Measurements from ENCODE around the gene IDH3A. TPM values are rescaled to one million over a fixed set of nuclear protein-coding genes. Genes with fewer than 3 reads are reported as not detected.

Gene IDH3A
- total RNA-seq, 2 donors from 2014 or later, result 188 to 352 TPM

DNA sequence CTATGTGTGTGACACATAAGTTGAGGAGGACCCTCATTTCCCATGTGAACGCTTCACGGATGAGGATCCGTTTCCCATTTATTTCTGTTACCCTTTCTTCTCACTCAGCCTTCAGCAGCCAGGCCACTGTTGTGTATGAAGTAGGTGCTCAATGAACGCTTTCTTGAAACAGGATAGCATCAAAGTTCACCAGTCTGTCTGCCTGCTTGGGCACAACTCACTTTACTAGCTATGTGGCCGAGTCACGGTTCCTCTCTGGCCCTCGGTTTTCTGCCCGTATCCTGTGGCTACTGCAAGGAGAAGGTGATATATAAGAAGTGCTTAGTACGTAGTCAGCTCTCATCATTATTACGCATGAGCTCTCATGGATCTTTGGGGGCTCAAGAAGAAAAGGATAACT lies 62.8 kb downstream of the IDH3A start:
- Histone ChIP-seq H3K9me3 (no peaks in the 10 kb centered on the region), H3K27me3 (no peaks in the 10 kb centered on the region), H3K4me1 (peaks cover 0 to 82% of the 10 kb centered on the region in 2 donors), H3K36me3 (no peaks in the 10 kb centered on the region), H3K27ac (peak overlapping the region; percentile 81 to 93), H3K4me3 (no peak overlapping the region)
- TF ChIP-seq, protein P1, sequence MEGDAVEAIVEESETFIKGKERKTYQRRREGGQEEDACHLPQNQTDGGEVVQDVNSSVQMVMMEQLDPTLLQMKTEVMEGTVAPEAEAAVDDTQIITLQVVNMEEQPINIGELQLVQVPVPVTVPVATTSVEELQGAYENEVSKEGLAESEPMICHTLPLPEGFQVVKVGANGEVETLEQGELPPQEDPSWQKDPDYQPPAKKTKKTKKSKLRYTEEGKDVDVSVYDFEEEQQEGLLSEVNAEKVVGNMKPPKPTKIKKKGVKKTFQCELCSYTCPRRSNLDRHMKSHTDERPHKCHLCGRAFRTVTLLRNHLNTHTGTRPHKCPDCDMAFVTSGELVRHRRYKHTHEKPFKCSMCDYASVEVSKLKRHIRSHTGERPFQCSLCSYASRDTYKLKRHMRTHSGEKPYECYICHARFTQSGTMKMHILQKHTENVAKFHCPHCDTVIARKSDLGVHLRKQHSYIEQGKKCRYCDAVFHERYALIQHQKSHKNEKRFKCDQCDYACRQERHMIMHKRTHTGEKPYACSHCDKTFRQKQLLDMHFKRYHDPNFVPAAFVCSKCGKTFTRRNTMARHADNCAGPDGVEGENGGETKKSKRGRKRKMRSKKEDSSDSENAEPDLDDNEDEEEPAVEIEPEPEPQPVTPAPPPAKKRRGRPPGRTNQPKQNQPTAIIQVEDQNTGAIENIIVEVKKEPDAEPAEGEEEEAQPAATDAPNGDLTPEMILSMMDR (IDR thresholded peaks at IDR 0.05), result no peak
- no peak for DNase-seq (ENCODE audit: low spot score)

DNA sequence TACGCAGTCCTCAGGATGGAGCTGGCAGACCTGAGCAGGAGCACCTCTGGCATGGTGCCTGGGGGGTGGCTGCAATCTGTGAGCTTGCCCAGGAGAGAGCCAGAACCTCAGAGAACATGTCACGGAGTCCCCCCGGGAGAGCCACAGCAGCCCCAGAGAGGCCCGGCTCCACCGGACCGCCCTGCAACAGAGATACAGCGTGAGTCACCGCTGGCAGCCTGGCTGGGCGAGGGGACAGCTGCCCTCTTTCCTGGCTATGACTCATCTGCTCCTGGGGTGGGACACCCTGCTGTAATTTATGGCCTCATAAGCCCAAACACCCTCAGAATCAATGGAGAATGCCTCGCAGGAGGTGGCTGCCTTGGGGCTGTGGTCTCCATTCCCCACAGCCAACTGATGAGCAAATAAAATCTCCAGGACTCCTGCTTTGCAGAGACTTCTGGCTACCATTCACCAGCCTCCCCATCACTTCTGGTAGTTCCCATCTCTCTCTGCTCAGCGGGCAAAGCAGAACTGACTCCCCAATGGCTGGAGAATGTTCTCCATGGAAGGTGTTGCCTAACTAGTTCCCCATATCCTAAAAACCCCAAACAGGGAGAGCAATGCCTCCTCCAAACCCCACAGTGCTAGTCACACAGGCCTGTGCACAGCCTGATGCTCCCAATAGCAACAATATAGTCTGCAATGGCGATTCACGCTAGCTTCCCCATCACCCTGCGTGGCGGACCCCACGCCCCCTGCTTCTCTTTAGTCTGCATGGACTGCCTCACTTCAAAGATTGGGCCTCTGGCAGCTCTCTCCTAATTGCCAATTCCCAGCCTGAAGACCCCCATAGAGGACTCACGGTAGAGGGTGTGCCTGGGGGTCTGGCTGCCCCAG lies 63.6 kb downstream of the IDH3A start:
- Histone ChIP-seq H3K36me3 (no peaks in the 10 kb centered on the region), H3K4me1 (peaks cover 0 to 79% of the 10 kb centered on the region in 2 donors), H3K9me3 (no peaks in the 10 kb centered on the region), H3K27ac (peak overlapping the region; percentile 81 to 93), H3K27me3 (no peaks in the 10 kb centered on the region), H3K4me3 (no peak overlapping the region)
- TF ChIP-seq, protein P1 (IDR thresholded peaks at IDR 0.05), result no peak
- DNase-seq (ENCODE audit: low spot score), result peak; percentile 77

DNA sequence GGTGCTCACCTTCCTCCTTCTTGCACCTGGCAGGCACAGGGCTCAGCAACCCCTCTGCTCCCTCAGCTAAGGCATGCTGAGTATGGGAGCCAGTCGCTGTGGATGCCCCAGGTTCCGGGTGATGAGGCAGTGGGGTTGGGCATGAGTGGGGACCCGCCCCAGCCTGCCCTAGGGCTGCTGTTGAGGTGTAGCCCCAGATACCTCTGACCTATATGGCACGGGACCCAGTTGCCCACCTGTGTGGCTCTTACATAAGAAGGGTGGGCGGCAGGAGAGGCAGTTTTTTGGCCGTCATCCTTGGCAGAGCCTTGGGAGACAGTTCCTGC lies 64.2 kb downstream of the IDH3A start:
- Histone ChIP-seq H3K36me3 (no peaks in the 10 kb centered on the region), H3K27ac (peak overlapping the region; percentile 81 to 93), H3K4me3 (no peak overlapping the region), H3K4me1 (peaks cover 0 to 73% of the 10 kb centered on the region in 2 donors), H3K9me3 (no peaks in the 10 kb centered on the region), H3K27me3 (no peaks in the 10 kb centered on the region)
- TF ChIP-seq, protein P1 (IDR thresholded peaks at IDR 0.05), result no peak
- DNase-seq (ENCODE audit: low spot score), result no peak

DNA sequence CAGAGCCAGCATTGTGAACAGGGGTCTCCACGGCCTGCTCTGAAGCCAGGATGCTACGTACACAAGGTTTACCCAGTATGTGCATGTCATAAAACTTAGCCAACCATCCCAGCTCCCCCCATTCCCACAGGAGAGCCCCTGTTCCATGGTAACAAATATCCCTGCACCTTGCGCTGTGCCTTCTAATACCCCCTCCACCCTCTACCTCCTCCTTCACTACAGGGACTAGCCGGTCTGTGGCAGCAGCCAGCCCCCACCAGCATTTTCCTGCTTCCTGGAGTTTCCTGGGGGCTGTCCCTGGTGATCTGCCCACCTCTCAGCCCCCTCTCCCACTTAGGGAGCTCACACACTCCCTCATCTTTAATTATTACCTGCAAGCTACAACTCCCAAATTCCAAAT lies 64.8 kb downstream of the IDH3A start:
- Histone ChIP-seq H3K27ac (peak overlapping the region; percentile 80 to 93), H3K36me3 (no peaks in the 10 kb centered on the region), H3K4me3 (no peak overlapping the region), H3K4me1 (peaks cover 0 to 72% of the 10 kb centered on the region in 2 donors), H3K27me3 (no peaks in the 10 kb centered on the region), H3K9me3 (no peaks in the 10 kb centered on the region)
- DNase-seq (ENCODE audit: low spot score), result no peak
- TF ChIP-seq, protein P1 (IDR thresholded peaks at IDR 0.05), result no peak

DNA sequence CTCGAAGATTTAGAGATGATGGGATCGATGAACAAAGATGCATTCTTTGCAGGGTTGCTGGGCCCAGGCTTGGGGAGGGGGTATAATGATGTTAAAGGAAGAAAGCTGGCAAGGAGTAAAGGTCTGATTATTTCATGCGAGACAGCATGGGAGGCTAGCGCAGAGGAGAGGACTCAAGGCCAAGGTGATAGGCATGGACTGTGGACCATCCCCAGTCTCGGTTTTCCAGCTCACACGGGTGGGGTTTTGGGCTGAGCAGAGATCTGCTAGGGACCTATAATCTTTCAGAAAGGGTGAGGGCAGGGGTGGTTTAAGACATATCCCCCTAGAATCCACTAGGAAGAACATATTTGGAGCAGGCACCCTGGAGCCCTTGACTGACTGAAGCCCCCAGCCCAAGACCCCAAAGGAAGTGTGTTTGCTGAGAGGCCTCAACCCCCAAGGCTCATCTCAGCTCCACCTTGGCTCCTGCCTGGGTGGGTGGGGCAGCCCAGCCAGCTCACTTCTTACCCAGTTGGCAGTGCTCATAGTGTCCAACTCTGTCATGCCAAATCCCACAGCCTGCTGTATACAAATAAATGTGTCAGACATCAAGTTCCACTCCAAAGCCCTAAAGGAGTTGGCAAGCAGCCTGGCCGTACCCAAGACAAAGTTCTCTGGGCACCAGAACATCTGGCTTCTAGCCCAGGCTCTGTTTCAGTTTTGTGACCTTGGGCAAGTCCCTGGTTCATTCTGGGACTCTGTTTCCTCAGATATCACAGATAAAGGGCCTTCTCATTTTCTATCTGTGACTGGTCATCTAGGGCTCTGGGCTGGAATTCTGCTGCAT lies 67.3 kb downstream of the IDH3A start:
- Histone ChIP-seq H3K4me3 (no peak overlapping the region), H3K27me3 (no peaks in the 10 kb centered on the region), H3K4me1 (peaks cover 0 to 50% of the 10 kb centered on the region in 2 donors), H3K9me3 (no peaks in the 10 kb centered on the region), H3K27ac (peak overlapping the region; percentile 80 to 93), H3K36me3 (no peaks in the 10 kb centered on the region)
- TF ChIP-seq, protein P1 (IDR thresholded peaks at IDR 0.05), result no peak
- peak; percentile 79 for DNase-seq (ENCODE audit: low spot score)
